GM23248 (cell line): ENCODE data around the gene ST6GALNAC3.

Experiments used
- EZH2 ChIP-seq: fragments of 200-600 bp; sonication (generic); IDR thresholded peaks from 2 replicates; pipeline ENCODE4 v1.6.1; 2018; ENCODE audit warnings: antibody characterized with exemption, mild to moderate bottlenecking; ENCODE audit not compliant: insufficient read depth, poor library complexity, severe bottlenecking
- EZH2phosphoT487 ChIP-seq: fragments of 200-600 bp; sonication (generic); IDR thresholded peaks from 2 replicates; pipeline ENCODE4 v1.6.1; 2018; ENCODE audit warnings: antibody characterized with exemption, moderate library complexity, mild to moderate bottlenecking, low read depth; ENCODE audit not compliant: insufficient read depth

DNA sequence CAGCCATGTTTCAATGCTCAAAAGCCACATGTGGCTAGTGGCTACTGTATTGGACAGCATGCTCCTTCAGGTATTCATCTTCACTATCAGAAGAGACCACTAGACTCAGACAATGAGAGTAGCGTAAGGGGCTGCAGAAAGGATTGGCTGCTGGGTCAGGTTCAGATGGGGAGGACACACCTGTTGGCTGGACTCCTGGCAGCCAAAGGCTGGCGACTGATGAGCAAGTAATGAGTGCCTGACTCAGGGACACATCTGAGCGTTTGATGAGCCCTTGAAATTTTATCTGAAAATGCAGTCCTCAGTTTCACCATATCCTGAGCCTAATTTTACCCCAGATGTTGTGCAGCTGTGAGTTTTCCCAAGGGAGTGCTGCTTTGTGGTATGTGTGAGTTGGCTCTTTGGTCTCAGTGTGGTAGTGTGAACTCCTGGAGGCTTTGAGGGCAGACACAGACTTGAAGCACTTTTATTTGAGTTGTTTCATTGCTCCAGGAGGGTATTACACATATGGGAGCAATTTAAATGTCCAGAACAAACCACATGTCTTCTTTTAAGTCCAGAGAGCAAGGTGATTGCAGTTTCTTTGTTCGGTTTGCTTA lies 9.6 kb downstream of the ST6GALNAC3 start:
- TF ChIP-seq EZH2phosphoT487 (no peak), EZH2 (no peak)
